ENCODE data around the gene COG2.

COG2 gene

DNA sequence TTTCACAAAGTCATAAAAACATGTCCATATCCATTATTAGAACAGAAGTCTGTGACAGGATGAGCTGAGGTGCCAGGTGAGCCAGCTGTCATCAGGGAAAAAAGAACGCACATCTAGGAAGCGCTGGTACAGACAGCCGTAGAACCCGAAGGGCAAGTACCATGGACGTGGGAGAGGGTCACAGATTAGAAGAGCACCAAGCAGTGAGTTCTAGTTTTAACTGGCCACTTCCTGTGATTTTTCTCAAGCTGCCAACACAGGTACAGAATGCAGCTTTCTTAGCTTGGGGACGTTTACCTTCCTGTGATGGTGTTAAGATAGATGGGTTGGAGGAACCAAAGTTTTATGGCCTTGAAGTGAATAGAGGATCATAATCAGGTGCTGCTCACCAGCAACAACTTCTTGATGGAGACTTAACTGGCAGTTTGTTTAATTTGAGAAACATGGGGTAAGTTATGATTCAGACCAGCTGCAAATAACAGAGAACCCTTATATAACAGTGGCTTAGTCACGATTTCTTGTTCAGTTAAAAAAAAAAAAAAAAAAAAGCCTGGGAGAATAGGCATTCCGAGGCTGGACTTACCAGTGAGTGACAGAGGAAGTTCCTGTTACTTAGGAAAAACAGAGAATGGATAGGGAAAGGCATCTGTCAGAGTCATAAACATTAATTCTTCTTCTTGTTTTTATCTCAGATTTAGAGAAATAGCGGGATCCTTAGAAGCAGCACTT is 40.8 kb downstream of the COG2 start:
- Histone ChIP-seq H3K36me3 (ENCODE audit: control insufficient read depth, insufficient read depth, low read length) (peaks cover 21% of the 10 kb centered on the region), H3K27me3 (ENCODE audit: control insufficient read depth, insufficient read depth, low read length) (no peaks in the 10 kb centered on the region), H3K4me1 (ENCODE audit: control insufficient read depth, insufficient read depth, low read length) (peaks cover 6% of the 10 kb centered on the region), H3K4me3 (ENCODE audit: low read length) (no peak overlapping the region), H3K27ac (ENCODE audit: low read depth, low read length) (peak overlapping the region; percentile 40), H3K9ac (ENCODE audit: low read length) (no peak overlapping the region)

DNA sequence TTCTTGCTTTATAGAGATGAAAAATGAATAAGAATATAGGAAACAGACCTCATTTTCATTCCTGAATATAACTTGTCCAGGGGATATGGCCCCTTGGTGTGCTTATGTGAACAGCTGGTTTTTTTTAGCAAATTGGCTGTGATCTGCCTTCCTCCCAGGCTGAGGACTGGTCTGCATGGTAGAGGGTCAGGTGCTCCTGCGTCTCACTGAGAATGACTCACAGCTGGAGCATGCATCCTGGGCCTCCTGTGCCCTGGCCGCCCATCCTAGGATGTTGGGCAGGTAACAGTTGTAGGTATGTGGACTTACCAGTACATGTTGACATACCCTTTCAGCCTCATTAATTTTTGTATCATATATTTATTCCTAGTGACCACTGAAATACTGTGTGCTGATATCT is 41.9 kb downstream of the COG2 start:
- Histone ChIP-seq H3K4me3 (ENCODE audit: low read length) (no peak overlapping the region), H3K27ac (ENCODE audit: low read depth, low read length) (no peak overlapping the region), H3K4me1 (ENCODE audit: control insufficient read depth, insufficient read depth, low read length) (peaks cover 6% of the 10 kb centered on the region), H3K9ac (ENCODE audit: low read length) (no peak overlapping the region), H3K36me3 (ENCODE audit: control insufficient read depth, insufficient read depth, low read length) (peaks cover 24% of the 10 kb centered on the region), H3K27me3 (ENCODE audit: control insufficient read depth, insufficient read depth, low read length) (no peaks in the 10 kb centered on the region)

DNA sequence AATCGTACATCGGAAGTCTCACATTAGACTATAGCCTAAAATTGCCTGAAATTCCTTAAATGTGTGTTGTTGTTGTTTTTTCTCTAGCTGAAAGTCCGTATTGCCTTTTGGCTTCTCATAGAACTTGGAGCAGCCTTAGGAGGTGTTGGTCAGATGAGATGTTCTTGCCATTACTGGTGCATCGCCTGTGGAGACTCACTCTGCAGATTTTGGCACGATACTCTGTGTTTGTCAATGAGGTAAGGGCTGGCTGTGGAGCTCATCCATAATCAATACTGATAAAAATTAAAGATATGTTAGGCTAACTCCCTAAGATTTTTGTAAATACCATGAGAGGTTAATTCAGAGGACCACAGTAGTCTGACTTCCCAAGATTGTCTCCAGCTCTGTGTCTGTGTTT is 42.7 kb downstream of the COG2 start:
- Histone ChIP-seq H3K36me3 (ENCODE audit: control insufficient read depth, insufficient read depth, low read length) (peaks cover 28% of the 10 kb centered on the region), H3K4me3 (ENCODE audit: low read length) (no peak overlapping the region), H3K27me3 (ENCODE audit: control insufficient read depth, insufficient read depth, low read length) (no peaks in the 10 kb centered on the region), H3K9ac (ENCODE audit: low read length) (no peak overlapping the region), H3K4me1 (ENCODE audit: control insufficient read depth, insufficient read depth, low read length) (peaks cover 6% of the 10 kb centered on the region), H3K27ac (ENCODE audit: low read depth, low read length) (no peak overlapping the region)

DNA sequence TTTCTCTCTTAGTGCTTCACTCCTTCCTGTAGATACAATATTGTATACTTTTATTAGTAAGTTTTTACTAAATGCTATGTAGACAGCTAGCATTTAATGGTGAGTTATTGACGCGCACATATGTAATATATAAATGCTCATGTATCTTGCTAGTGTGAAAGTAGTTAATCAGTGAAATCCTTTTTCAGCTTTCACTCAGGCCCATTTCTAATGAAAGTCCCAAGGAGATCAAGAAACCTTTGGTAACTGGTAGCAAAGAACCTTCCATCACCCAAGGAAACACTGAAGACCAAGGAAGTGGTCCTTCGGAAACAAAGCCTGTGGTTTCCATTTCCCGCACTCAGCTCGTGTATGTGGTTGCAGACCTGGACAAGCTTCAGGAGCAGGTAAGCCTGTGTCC is 44.5 kb downstream of the COG2 start:
- Histone ChIP-seq H3K27ac (ENCODE audit: low read depth, low read length) (no peak overlapping the region), H3K4me1 (ENCODE audit: control insufficient read depth, insufficient read depth, low read length) (peaks cover 6% of the 10 kb centered on the region), H3K9ac (ENCODE audit: low read length) (no peak overlapping the region), H3K4me3 (ENCODE audit: low read length) (no peak overlapping the region), H3K27me3 (ENCODE audit: control insufficient read depth, insufficient read depth, low read length) (no peaks in the 10 kb centered on the region), H3K36me3 (ENCODE audit: control insufficient read depth, insufficient read depth, low read length) (peaks cover 39% of the 10 kb centered on the region)

DNA sequence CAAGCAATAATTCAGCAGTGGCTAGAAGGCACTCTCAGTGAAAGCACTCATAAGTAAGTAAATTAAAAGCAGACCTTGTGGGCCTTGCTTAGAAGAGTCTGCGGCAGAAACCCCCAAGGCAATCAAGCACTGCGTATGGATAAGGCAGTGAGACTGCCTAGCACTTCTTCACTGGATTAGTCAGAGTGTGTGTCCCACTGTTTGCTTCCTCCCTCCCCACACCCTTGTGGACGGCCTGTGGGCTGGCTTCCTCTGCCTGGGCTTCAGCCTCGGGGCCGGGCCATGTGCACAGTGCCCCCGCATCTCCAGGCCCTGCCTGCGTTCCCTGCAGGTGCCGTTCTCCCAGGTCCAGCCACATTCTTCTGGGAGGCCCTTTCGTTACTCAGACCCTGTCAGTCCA is 47.8 kb downstream of the COG2 start:
- no peaks in the 10 kb centered on the region for H3K27me3 ChIP-seq (ENCODE audit: control insufficient read depth, insufficient read depth, low read length)
- H3K4me1 ChIP-seq (ENCODE audit: control insufficient read depth, insufficient read depth, low read length), result no peaks in the 10 kb centered on the region
- H3K4me3 ChIP-seq (ENCODE audit: low read length), result no peak overlapping the region
- H3K9ac ChIP-seq (ENCODE audit: low read length), result no peak overlapping the region
- peaks cover 48% of the 10 kb centered on the region for H3K36me3 ChIP-seq (ENCODE audit: control insufficient read depth, insufficient read depth, low read length)
- H3K27ac ChIP-seq (ENCODE audit: low read depth, low read length), result no peak overlapping the region

DNA sequence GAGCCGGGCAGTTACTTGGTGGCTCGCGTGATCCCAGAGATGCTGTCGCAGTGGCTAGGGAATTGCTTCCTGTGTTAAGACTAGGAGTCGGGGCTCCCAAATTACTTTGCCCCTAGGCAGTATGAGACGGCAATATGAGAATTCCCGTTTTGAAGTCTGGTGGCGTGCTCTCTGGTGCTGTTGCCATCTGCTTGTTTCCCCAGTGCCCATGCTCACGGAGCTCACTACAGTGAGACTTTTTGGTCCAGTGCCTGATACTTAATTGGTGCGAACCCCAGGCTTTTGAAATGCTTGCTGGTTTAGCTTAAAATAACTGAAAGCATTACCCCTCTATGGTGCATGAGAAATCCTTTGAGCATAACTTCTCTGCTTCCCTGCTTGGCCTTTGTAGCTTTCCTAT is 49.3 kb downstream of the COG2 start:
- Histone ChIP-seq H3K27ac (ENCODE audit: low read depth, low read length) (no peak overlapping the region), H3K36me3 (ENCODE audit: control insufficient read depth, insufficient read depth, low read length) (peaks cover 40% of the 10 kb centered on the region), H3K4me3 (ENCODE audit: low read length) (no peak overlapping the region), H3K9ac (ENCODE audit: low read length) (no peak overlapping the region), H3K4me1 (ENCODE audit: control insufficient read depth, insufficient read depth, low read length) (no peaks in the 10 kb centered on the region), H3K27me3 (ENCODE audit: control insufficient read depth, insufficient read depth, low read length) (no peaks in the 10 kb centered on the region)

DNA sequence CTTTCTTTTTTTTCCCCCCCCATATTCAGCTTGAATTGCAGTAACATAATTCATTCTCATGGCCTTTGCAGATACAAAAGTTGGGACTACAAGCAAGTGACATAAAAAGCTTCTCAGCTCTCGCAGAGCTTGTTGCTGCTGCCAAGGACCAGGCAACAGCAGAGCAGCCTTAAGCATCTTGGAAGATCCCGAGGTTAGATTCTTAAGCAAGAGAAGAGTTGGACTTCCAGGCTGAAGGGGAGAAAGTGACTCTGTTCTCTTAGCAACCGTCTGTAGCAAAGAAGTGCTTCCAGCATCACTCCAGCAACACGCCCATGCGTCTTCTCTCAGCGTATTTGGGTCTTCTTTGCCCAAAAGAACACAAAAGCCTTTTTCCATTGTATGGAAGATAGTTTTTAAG is 50.9 kb downstream of the COG2 start:
- no peaks in the 10 kb centered on the region for H3K27me3 ChIP-seq (ENCODE audit: control insufficient read depth, insufficient read depth, low read length)
- H3K9ac ChIP-seq (ENCODE audit: low read length), result no peak overlapping the region
- no peaks in the 10 kb centered on the region for H3K4me1 ChIP-seq (ENCODE audit: control insufficient read depth, insufficient read depth, low read length)
- no peak overlapping the region for H3K27ac ChIP-seq (ENCODE audit: low read depth, low read length)
- H3K36me3 ChIP-seq (ENCODE audit: control insufficient read depth, insufficient read depth, low read length), result peaks cover 33% of the 10 kb centered on the region
- H3K4me3 ChIP-seq (ENCODE audit: low read length), result no peak overlapping the region

DNA sequence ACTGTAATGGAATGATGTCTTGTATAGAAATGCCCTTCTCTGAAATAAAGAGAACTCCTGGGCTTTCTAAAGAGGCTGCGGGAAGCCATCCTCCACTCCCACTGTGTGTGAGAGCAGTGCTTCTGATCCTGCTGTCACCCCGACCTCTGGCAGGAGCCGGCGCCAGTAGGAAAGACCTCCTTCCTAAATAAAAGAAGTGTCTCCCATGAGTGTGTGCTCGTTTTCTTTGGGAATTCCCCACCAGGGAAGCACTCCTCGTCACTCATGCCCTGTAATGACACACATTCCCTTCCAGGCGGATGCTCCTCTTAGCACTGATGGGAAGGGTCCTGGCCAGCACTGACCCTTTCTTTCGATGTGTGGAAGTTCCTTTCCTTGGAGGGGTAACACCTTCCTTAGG is 51.5 kb downstream of the COG2 start:
- Histone ChIP-seq H3K9ac (ENCODE audit: low read length) (no peak overlapping the region), H3K36me3 (ENCODE audit: control insufficient read depth, insufficient read depth, low read length) (peaks cover 30% of the 10 kb centered on the region), H3K27me3 (ENCODE audit: control insufficient read depth, insufficient read depth, low read length) (no peaks in the 10 kb centered on the region), H3K27ac (ENCODE audit: low read depth, low read length) (no peak overlapping the region), H3K4me3 (ENCODE audit: low read length) (no peak overlapping the region), H3K4me1 (ENCODE audit: control insufficient read depth, insufficient read depth, low read length) (no peaks in the 10 kb centered on the region)

DNA sequence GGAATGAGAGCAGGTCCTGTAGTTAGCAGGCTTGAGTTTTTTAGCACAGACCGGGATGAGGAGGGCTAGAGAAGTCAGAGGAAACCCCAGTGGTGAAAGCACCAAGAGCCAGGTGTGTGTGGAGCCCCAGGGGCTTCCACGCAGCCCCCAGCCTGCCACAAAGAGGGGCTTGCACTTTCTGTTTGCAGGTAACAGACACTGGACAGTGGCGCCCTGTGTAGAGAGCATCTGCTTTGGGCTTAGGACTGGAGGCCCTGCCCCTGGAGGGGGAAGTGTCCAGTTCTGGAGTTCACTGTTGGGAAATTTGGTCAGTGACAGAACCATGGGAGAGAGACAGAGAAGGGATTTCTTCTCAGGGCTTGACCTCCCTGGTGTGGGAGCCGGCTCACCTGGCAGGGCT is 52.2 kb downstream of the COG2 start:
- Histone ChIP-seq H3K4me1 (ENCODE audit: control insufficient read depth, insufficient read depth, low read length) (no peaks in the 10 kb centered on the region), H3K4me3 (ENCODE audit: low read length) (no peak overlapping the region), H3K27me3 (ENCODE audit: control insufficient read depth, insufficient read depth, low read length) (no peaks in the 10 kb centered on the region), H3K27ac (ENCODE audit: low read depth, low read length) (no peak overlapping the region), H3K36me3 (ENCODE audit: control insufficient read depth, insufficient read depth, low read length) (peaks cover 30% of the 10 kb centered on the region), H3K9ac (ENCODE audit: low read length) (no peak overlapping the region)

DNA sequence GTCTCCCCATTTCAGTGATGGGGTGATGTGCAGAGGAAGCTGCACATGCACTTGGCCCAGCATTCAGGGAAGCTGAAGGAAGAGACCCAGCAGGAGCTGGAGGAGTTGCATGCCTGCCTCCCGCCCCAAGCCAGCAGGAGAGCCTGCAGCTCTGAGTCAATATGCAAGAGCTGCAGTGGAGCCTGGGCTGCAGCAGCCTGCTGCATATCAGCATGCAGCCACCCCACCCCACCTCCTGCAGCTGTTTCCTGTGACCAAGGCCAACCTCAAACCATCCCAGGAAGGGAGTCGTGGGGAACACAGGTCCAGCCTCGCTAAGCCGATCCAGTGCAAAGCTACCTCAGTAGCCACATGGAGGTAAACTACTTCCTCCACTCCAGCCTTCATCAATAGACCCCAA is 52.7 kb downstream of the COG2 start:
- no peaks in the 10 kb centered on the region for H3K4me1 ChIP-seq (ENCODE audit: control insufficient read depth, insufficient read depth, low read length)
- no peaks in the 10 kb centered on the region for H3K27me3 ChIP-seq (ENCODE audit: control insufficient read depth, insufficient read depth, low read length)
- no peak overlapping the region for H3K4me3 ChIP-seq (ENCODE audit: low read length)

DNA sequence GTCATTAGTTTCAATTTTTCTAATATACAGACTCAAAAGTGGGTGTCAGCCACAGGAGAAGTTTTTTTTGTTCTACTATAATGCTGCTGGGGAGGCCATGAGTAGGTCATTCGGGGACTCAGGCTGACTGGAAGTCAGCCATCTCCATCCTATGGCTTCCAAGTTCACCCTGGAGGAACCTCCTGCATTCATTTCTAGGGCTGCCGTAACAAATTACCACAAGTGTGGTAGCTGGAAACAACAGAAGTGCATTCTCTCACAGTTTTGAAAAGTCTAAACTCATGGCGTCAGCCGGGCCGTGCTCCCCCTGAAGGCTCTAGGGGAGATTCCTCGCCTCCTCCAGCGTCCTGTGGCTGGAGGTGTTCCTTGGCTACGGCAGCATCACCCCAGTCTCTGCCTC is 53.9 kb downstream of the COG2 start:
- Histone ChIP-seq H3K27ac (ENCODE audit: low read depth, low read length) (no peak overlapping the region), H3K27me3 (ENCODE audit: control insufficient read depth, insufficient read depth, low read length) (no peaks in the 10 kb centered on the region), H3K36me3 (ENCODE audit: control insufficient read depth, insufficient read depth, low read length) (peaks cover 20% of the 10 kb centered on the region), H3K4me1 (ENCODE audit: control insufficient read depth, insufficient read depth, low read length) (no peaks in the 10 kb centered on the region), H3K9ac (ENCODE audit: low read length) (no peak overlapping the region), H3K4me3 (ENCODE audit: low read length) (no peak overlapping the region)

More for the DNA sequence above, 52.7 kb downstream of the COG2 start:
- Histone ChIP-seq H3K9ac (ENCODE audit: low read length) (no peak overlapping the region), H3K36me3 (ENCODE audit: control insufficient read depth, insufficient read depth, low read length) (peaks cover 25% of the 10 kb centered on the region), H3K27ac (ENCODE audit: low read depth, low read length) (no peak overlapping the region)

DNA sequence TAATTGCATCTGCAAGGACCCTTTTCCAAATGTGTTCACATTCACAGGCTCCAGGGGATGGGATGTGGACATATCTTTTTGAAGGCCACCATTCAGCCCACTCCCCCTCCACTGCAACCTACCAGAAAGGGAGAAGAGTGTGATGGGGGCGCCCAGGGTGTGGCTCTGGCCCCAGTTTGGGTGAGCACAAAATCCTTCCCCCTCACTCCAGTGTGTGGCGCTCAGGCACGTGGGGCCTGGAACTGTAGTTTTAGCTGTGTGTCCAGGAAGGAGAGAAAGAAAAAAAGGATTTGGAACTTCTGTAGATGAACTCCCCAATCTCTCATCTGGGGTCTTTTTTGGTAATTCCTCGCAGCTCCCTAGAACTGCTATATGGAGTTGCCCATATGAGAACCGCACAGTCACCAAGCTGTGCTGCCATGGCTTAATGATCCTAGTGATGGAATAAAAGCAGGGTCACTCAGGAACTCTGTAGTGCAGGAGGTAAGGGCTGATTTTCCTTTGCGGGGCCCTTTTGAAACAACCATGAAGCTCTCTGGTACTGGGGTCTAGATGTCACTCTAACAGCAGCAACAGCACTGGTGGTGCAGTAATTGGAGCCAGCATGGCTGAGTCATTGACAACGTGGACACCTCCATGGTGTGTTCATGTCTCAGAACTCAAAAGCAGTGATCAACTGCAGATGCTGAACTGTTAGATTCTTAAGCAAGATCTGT is 54.6 kb downstream of the COG2 start:
- H3K27ac ChIP-seq (ENCODE audit: low read depth, low read length), result no peak overlapping the region
- peaks cover 13% of the 10 kb centered on the region for H3K36me3 ChIP-seq (ENCODE audit: control insufficient read depth, insufficient read depth, low read length)
- no peak overlapping the region for H3K9ac ChIP-seq (ENCODE audit: low read length)

DNA sequence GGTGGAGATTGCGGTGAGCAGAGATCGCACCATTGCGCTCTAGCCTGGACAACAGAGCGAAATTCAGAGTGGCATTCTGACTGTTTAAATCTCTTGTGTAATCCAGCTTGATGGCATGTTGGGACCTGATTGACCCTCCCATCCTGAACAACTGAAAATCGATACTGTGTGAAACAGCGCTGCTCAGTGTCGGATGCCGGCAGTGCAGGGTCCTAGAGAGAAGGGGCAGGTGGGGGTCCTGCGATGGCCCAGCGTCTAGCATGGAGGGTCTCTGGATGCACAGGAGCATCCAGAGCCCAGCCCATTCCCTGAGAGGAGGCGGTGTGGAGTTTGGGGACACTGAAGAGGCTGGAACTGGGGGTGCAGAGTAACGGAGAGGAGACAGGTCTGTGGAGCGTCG is 55.8 kb downstream of the COG2 start:
- Histone ChIP-seq H3K9ac (ENCODE audit: low read length) (no peak overlapping the region), H3K4me1 (ENCODE audit: control insufficient read depth, insufficient read depth, low read length) (no peaks in the 10 kb centered on the region), H3K36me3 (ENCODE audit: control insufficient read depth, insufficient read depth, low read length) (peaks cover 6% of the 10 kb centered on the region), H3K27ac (ENCODE audit: low read depth, low read length) (no peak overlapping the region), H3K4me3 (ENCODE audit: low read length) (no peak overlapping the region), H3K27me3 (ENCODE audit: control insufficient read depth, insufficient read depth, low read length) (no peaks in the 10 kb centered on the region)

More for the DNA sequence above, 54.6 kb downstream of the COG2 start:
- H3K27me3 ChIP-seq (ENCODE audit: control insufficient read depth, insufficient read depth, low read length), result no peaks in the 10 kb centered on the region
- no peak overlapping the region for H3K4me3 ChIP-seq (ENCODE audit: low read length)
- no peaks in the 10 kb centered on the region for H3K4me1 ChIP-seq (ENCODE audit: control insufficient read depth, insufficient read depth, low read length)
